ENCODE data around the gene IL33. TPM values are rescaled to one million over a fixed set of nuclear protein-coding genes. Genes with fewer than 3 reads are reported as not detected.

Gene IL33
- total and polyA plus RNA-seq, 2 of the 8 experiments (the other 6 are each of a cell fraction or from before 2014, with no cell fraction given), result not detected

DNA sequence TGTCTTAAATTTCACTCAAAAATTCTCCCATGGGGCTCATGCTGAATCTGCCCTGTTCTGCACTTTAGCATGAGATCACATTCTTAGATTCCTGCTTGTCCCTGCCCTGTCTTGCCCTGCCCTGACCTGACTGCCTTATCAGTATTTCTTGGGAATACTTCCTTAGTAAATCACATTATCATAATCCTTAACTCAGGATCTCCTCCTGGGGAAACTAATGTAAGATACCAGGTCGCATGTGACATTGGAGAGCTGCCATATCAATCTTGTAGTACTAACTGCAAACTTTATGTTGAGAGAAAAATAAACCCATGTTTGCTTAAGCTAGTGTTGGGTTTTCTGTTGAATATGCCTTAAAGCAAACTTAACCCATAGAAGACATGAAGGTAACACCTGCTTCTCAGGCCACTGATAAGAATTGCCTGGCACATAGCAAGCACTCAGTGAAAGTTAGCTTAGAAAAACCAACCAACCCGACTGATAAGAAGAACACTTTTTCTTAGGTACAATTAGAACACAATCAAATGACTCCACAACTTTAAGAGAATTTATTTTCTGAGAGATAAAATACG, 53.3 kb downstream of the IL33 start:
- no peaks in the 10 kb centered on the region for H3K4me1 ChIP-seq (replicated peaks in 1 of 4; ENCODE audit: control insufficient read depth in 3 of 4, insufficient read depth in 4 of 4, low read length in 3 of 4)
- H3K27ac ChIP-seq (ENCODE audit: low read depth, low read length), result no peak overlapping the region
- no peak overlapping the region for H2AK5ac ChIP-seq (ENCODE audit: low read depth, low read length)
- ChIA-PET POLR2A (ENCODE audit: partially characterized antibody) (interaction anchor here (0.7 kb wide), 1 partner anchor 133 kb away, joined by 3 read pairs; no protein-coding TSS in a partner anchor), CTCF (ENCODE audit: partially characterized antibody) (interaction anchor here (0.7 kb wide), 1 partner anchor 162 kb away, joined by 3 read pairs; no protein-coding TSS in a partner anchor)
- WGBS, 2 experiments (ENCODE audit: extremely low coverage in 1 of 2, insufficient coverage in 1 of 2, insufficient read length in 1 of 2, insufficient replicate concordance in 2 of 2, low coverage in 1 of 2, low lambda C conversion rate in 2 of 2, missing lambda C conversion rate in 1 of 2), result 85% methylated on average over 3 of the region's 3 CpGs; no CpG with 5 or more reads in 1 of the 2 experiments
- H4K5ac ChIP-seq (ENCODE audit: insufficient read length, low read depth, low read length), result no peak overlapping the region
- H2BK20ac ChIP-seq (ENCODE audit: low read length), result no peak overlapping the region
- no peak overlapping the region for H3K9ac ChIP-seq (replicated peaks in 1 of 4; ENCODE audit: extremely low read depth in 1 of 4, low read depth in 3 of 4, low read length in 3 of 4)
- no peak overlapping the region for H2BK15ac ChIP-seq (ENCODE audit: low read length)
- H3K36me3 ChIP-seq (ENCODE audit: control insufficient read depth in 2 of 4, insufficient read depth in 4 of 4, low read length in 3 of 4), result no peaks in the 10 kb centered on the region
- no peak overlapping the region for H3K4ac ChIP-seq (replicated peaks; ENCODE audit: insufficient read length, low read depth, low read length)
- H3K23me2 ChIP-seq (ENCODE audit: low read depth, low read length), result no peaks in the 10 kb centered on the region
- H2BK5ac ChIP-seq (ENCODE audit: low read depth, low read length), result no peak overlapping the region
- H3K4me2 ChIP-seq (ENCODE audit: insufficient read depth in 1 of 2, low read depth in 2 of 2, low read length in 2 of 2), result no peak overlapping the region
- no peak overlapping the region for H2BK12ac ChIP-seq (ENCODE audit: low read depth, low read length)
- no peak for FAIRE-seq
- H3K14ac ChIP-seq (ENCODE audit: insufficient read length), result no peak overlapping the region
- TF ChIP-seq MAX (IDR thresholded peaks at IDR 0.05) (no peak), GTF2F1 (IDR thresholded peaks at IDR 0.05; ENCODE audit: borderline replicate concordance, low read depth, low read length) (no peak), TCF12 (IDR thresholded peaks at IDR 0.05; ENCODE audit: low read depth, low read length) (no peak), CHD2 (IDR thresholded peaks at IDR 0.05; ENCODE audit: low read length) (no peak), KDM5A (IDR thresholded peaks at IDR 0.05; ENCODE audit: low read length) (no peak), POLR2AphosphoS5 (IDR thresholded peaks at IDR 0.05; ENCODE audit: low read depth, low read length) (no peak), RBBP5 (IDR thresholded peaks at IDR 0.05; ENCODE audit: borderline replicate concordance, low read depth, low read length) (no peak), HDAC6 (IDR thresholded peaks at IDR 0.05; ENCODE audit: low read depth, low read length) (no peak), POLR2A (IDR thresholded peaks at IDR 0.05; ENCODE audit: control extremely low read depth in 1 of 2, low read depth in 2 of 2, low read length in 2 of 2) (no peak), ATF2 (IDR thresholded peaks at IDR 0.05; ENCODE audit: low read length) (no peak), JUN (IDR thresholded peaks at IDR 0.05; ENCODE audit: low read depth, low read length) (no peak), SIRT6 (IDR thresholded peaks at IDR 0.05; ENCODE audit: low read length) (no peak), ZNF274 (IDR thresholded peaks at IDR 0.05; ENCODE audit: borderline replicate concordance, extremely low read depth, low read length) (no peak)
- no peaks in the 10 kb centered on the region for H3K27me3 ChIP-seq (replicated peaks in 1 of 4; ENCODE audit: control insufficient read depth in 3 of 4, extremely low read depth in 1 of 4, insufficient read depth in 3 of 4, low read length in 3 of 4)
- no peaks in the 10 kb centered on the region for H3K79me2 ChIP-seq (ENCODE audit: control insufficient read depth in 1 of 2, insufficient read depth in 2 of 2, low read length in 2 of 2)
- no peaks in the 10 kb centered on the region for H4K20me1 ChIP-seq (replicated peaks in 1 of 2; ENCODE audit: control insufficient read depth in 1 of 2, insufficient read depth in 2 of 2, low read length in 2 of 2)
- no peak overlapping the region for H3K56ac ChIP-seq (replicated peaks; ENCODE audit: insufficient read length, low read depth, low read length)
- no peak overlapping the region for H3K4me3 ChIP-seq (ENCODE audit: extremely low read depth in 1 of 4, insufficient read depth in 2 of 4, low read depth in 3 of 4, low read length in 4 of 4)
- H3K18ac ChIP-seq (ENCODE audit: extremely low read depth, low read length), result no peak overlapping the region
- H2BK120ac ChIP-seq (replicated peaks; ENCODE audit: low read depth, low read length), result no peak overlapping the region
- peaks cover 6 to 7% of the 10 kb centered on the region in 2 experiments for H3K9me3 ChIP-seq (ENCODE audit: insufficient read depth in 2 of 2, low read depth in 1 of 2, low read length in 1 of 2)
- H2AFZ ChIP-seq (ENCODE audit: low read length), result no peak overlapping the region
- H3K23ac ChIP-seq (ENCODE audit: insufficient read length), result no peak overlapping the region
- DNase-seq (ENCODE audit: low read depth in 1 of 2, low spot score in 2 of 2), result no peak
- no peak overlapping the region for H4K8ac ChIP-seq (ENCODE audit: extremely low read depth, insufficient read depth, low read length)
- H4K91ac ChIP-seq (replicated peaks; ENCODE audit: insufficient read length, low read length), result no peak overlapping the region
- no peaks in the 10 kb centered on the region for H3K79me1 ChIP-seq (ENCODE audit: low read depth, low read length)
